Ovary (tissue), 3 donors: ENCODE measurements around the gene RABAC1.

Source experiments
- CTCF ChIP-seq, 3 donors: fragments of 450-650 bp in 2 of 3; fragments of 200-600 bp in 1 of 3; IDR thresholded peaks; one replicate each; pipeline versions ENCODE4 v1.5.1 to v1.8.0; 2016 to 2022; ENCODE audit warnings: antibody characterized with exemption in 3 of 3, mild to moderate bottlenecking in 1 of 3
- POLR2A ChIP-seq: fragments of 450-650 bp; IDR thresholded peaks from one replicate; pipeline ENCODE4 v1.6.1; 2017; ENCODE audit warnings: antibody characterized with exemption, mild to moderate bottlenecking, moderate library complexity
- donor health status: DM: no; HTN: no; CAD: no.

GRCh38 chr19:41939861-41940730, 19.0 kb downstream of the RABAC1 start:
- TF ChIP-seq POLR2A (no peak), CTCF (IDR thresholded peaks at IDR 0.05) (no peak)
